Stomach (tissue), 9 donors: ENCODE data around the gene BBOX1. TPM values are rescaled to one million over a fixed set of nuclear protein-coding genes. Genes with fewer than 3 reads are reported as not detected.

Experiments
- DNase-seq, 2 donors: peaks; one replicate each; pipeline versions ENCODE4 v3.0.0 to v3.0.0-alpha.2; 2013 to 2019
- H3K27ac ChIP-seq, 5 donors: fragments of 200-600 bp in 4 of 5; sonication (generic) in 4 of 5; one replicate each; pipeline ENCODE4 v1.5.1; 2013 to 2019; ENCODE audit warnings: mild to moderate bottlenecking in 1 of 5, moderate library complexity in 1 of 5
- H3K27me3 ChIP-seq, 3 donors: fragments of 200-600 bp; sonication (generic); one replicate each; pipeline ENCODE4 v1.5.1; 2017 to 2019; ENCODE audit warnings: mixed run types in 1 of 3
- H3K36me3 ChIP-seq, 4 donors: fragments of 200-600 bp; sonication (generic); 1 replicate in 3 of 4; 2 replicates in 1 of 4; pipeline ENCODE4 v1.5.1; 2016 to 2019
- H3K4me1 ChIP-seq, 4 donors: fragments of 200-600 bp; sonication (generic); one replicate each; pipeline ENCODE4 v1.5.1; 2016 to 2019
- H3K4me3 ChIP-seq, 4 donors: fragments of 200-600 bp; sonication (generic) in 3 of 4; one replicate each; pipeline ENCODE4 v1.5.1; 2016 to 2019; ENCODE audit warnings: mild to moderate bottlenecking in 1 of 4
- H3K9me3 ChIP-seq, 4 donors: fragments of 200-600 bp; sonication (generic); one replicate each; pipeline ENCODE4 v1.5.1; 2016 to 2019
- EP300 ChIP-seq: sonication (generic); formaldehyde crosslinking; IDR thresholded peaks from one replicate; pipeline ENCODE4 v1.6.1; 2017; ENCODE audit warnings: antibody characterized with exemption
- POLR2A ChIP-seq, 4 donors: fragments of 450-650 bp; IDR thresholded peaks; one replicate each; pipeline ENCODE4 v1.6.1; 2016; ENCODE audit warnings: antibody characterized with exemption in 4 of 4, control low read depth in 2 of 4, mild to moderate bottlenecking in 1 of 4, moderate library complexity in 1 of 4
- POLR2AphosphoS5 ChIP-seq, 3 donors: sonication (generic); formaldehyde crosslinking; IDR thresholded peaks; one replicate each; pipeline ENCODE4 v1.6.1; 2016; ENCODE audit warnings: antibody characterized with exemption in 3 of 3
- WGBS, 5 donors: extraction: QIAGEN DNeasy Blood & Tissue Kit in 3 of 5; methylation state at CpG; one replicate each; pipeline versions ENCODE4 v1.1.5 to v1.1.7; 2013 to 2018; 5-methylcytosine and 5-hydroxymethylcytosine counted together
- intact Hi-C: fragments of 100-400 bp; cut with DNase I; formaldehyde crosslinking; loops from one replicate; pipeline ENCODE4 v1.15.1; 2023; ENCODE audit warnings: low total_unique reads
- polyA plus RNA-seq, 3 donors: library from polyadenylated mRNA; stranded (reverse); fragments of 200-250 nt; gene quantifications; one replicate each; pipeline ENCODE4 v1.2.3, GENCODE V29; 2013
- total RNA-seq, 5 donors: library from RNA; depleted of rRNA; stranded (reverse); fragments of >200 nt; gene quantifications; one replicate each; pipeline versions ENCODE4 v1.1.0 to v1.2.3, GENCODE V29; 2014 to 2016
- TF ChIP-seq, protein P1 (sequence below), 7 experiments: fragments of 450-650 bp in 4 of 7; fragments of 200-600 bp in 3 of 7; sonication (generic) in 3 of 7; IDR thresholded peaks; one replicate each; pipeline ENCODE4 v1.5.1; 2016 to 2019; ENCODE audit warnings: antibody characterized with exemption in 7 of 7, control low read depth in 2 of 7, mild to moderate bottlenecking in 1 of 7
- donor health status: healthy with polysubstance abuse.
- donor health status: Bipolar disorder and iron deficiency.
- donor health status: healthy.

BBOX1 gene
- total and polyA plus RNA-seq, 8 donors, result 0.31 to 6.7 (median 3.8) TPM; not detected in 3

DNA sequence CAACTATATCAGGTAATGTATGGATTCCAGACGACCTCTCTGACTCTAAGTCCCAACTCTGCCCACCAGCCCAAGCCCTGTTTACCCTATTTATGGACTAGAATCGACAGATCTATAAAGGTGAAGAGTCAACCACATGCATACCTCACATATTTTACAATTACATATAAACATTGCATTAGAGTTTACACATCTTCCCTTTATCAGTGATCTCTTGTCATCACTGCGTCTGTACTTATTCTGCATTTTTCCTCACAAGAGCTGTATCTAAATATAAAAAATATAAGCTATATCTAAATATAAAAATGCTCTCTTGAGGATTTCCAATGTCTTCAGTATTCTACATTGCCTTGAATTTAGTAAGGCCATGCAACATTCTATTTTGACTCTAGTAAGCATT, 38.2 kb upstream of the BBOX1 start:
- Histone ChIP-seq H3K27ac (no peak overlapping the region), H3K4me1 (no peaks in the 10 kb centered on the region), H3K36me3 (no peaks in the 10 kb centered on the region), H3K4me3 (no peak overlapping the region), H3K27me3 (no peaks in the 10 kb centered on the region), H3K9me3 (no peaks in the 10 kb centered on the region)
- WGBS, 5 donors, result 42 to 67% (median 51%) methylated on average over 3 of the region's 3 CpGs
- DNase-seq, result no peak
- TF ChIP-seq EP300 (no peak), POLR2A (IDR thresholded peaks at IDR 0.05) (no peak), POLR2AphosphoS5 (IDR thresholded peaks at IDR 0.05) (no peak)
- TF ChIP-seq, protein P1, sequence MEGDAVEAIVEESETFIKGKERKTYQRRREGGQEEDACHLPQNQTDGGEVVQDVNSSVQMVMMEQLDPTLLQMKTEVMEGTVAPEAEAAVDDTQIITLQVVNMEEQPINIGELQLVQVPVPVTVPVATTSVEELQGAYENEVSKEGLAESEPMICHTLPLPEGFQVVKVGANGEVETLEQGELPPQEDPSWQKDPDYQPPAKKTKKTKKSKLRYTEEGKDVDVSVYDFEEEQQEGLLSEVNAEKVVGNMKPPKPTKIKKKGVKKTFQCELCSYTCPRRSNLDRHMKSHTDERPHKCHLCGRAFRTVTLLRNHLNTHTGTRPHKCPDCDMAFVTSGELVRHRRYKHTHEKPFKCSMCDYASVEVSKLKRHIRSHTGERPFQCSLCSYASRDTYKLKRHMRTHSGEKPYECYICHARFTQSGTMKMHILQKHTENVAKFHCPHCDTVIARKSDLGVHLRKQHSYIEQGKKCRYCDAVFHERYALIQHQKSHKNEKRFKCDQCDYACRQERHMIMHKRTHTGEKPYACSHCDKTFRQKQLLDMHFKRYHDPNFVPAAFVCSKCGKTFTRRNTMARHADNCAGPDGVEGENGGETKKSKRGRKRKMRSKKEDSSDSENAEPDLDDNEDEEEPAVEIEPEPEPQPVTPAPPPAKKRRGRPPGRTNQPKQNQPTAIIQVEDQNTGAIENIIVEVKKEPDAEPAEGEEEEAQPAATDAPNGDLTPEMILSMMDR (IDR thresholded peaks at IDR 0.05), result no peak
- intact Hi-C loops, result no loop called here

DNA sequence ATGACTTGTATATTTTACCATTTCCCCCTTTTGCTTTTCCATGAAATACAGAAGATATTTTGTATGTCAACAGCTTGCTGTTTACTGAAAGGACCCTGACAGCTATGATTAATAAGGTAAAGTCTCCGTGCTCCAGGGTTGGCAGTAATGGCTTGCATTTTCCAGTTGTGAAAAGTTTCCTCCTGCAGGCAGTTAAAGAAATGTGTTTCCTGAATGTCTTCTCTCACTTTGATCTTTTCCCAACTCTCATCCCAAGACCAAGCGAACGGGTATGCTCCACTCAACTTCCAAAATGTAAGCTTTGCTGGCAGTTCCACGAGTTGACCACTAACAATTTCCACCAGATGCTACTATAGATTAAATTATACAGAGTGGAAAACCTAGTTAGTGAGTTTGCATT, 37.8 kb upstream of the BBOX1 start:
- DNase-seq, result no peak
- Histone ChIP-seq H3K4me3 (no peak overlapping the region), H3K27me3 (no peaks in the 10 kb centered on the region), H3K36me3 (no peaks in the 10 kb centered on the region), H3K4me1 (no peaks in the 10 kb centered on the region), H3K9me3 (no peaks in the 10 kb centered on the region), H3K27ac (no peak overlapping the region)
- intact Hi-C loops, result no loop called here
- WGBS, 5 donors, result 36 to 51% (median 48%) methylated on average over 4 of the region's 4 CpGs
- TF ChIP-seq POLR2AphosphoS5 (IDR thresholded peaks at IDR 0.05) (no peak), EP300 (no peak), POLR2A (IDR thresholded peaks at IDR 0.05) (no peak)
- TF ChIP-seq, protein P1 (IDR thresholded peaks at IDR 0.05), result no peak

DNA sequence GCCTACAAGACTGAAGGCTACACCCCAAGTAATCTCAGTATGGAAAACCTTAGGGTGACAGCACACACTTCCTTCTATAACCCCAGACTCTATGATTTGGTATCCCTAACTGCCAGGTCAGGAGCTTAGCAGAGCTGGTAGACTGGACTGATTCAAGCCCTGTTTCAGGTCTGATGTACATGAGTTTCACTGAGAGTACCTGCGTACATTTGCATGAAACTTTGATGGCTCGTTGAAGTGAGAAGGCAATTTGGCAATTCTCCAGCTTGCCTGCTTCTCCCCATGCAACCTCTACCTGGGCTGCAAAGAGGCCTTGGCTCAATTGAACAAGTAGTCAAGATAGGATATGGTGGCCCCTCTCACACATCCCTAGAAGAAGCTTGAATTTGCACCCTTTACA, 36.5 kb upstream of the BBOX1 start:
- 60 to 90% (median 82%) methylated on average over 2 of the region's 2 CpGs for WGBS, 5 donors
- intact Hi-C loops, result no loop called here
- TF ChIP-seq, protein P1 (IDR thresholded peaks at IDR 0.05), result no peak
- TF ChIP-seq EP300 (no peak), POLR2AphosphoS5 (IDR thresholded peaks at IDR 0.05) (no peak), POLR2A (IDR thresholded peaks at IDR 0.05) (no peak)

DNA sequence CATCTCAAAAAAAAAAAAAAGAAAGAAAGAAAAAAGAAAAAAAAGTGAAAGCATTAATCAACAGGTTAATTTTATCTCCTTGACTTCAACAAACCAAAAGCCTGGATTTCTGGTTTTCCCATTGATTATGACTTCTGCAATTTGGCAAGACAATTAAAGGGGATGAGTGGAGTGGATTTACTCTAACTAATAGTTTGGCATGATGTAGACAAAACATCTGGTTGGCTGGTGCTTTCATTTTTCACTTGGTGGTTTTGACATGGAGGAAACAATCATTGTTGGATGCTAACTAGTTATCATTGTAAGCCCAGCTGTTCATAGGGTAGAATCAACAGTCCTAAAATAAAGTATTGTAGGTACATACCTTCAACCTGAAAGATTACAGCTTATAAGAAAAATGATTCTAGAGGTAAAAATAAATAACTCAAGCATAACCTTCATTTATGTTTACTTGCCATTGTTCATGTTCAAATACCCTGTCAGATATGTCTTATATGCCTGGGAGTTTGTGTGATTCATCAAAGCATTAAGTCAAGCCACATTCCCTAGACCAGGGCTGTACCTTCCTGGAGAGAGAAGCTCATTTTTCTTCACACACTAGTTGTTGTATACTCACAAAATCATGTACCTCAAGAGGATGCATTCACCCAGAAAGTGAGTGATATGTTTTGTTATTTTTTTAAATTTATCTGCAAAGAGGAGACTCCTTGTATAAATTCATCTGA, 31.6 kb upstream of the BBOX1 start:
- H3K9me3 ChIP-seq, result no peaks in the 10 kb centered on the region
- H3K36me3 ChIP-seq, result no peaks in the 10 kb centered on the region
- H3K27ac ChIP-seq, result no peak overlapping the region
- H3K27me3 ChIP-seq, result no peaks in the 10 kb centered on the region
- DNase-seq, result no peak
- peaks cover 0 to 24% (median 7%) of the 10 kb centered on the region in 4 donors for H3K4me1 ChIP-seq
- no peak for TF ChIP-seq POLR2A (IDR thresholded peaks at IDR 0.05)
- TF ChIP-seq POLR2AphosphoS5 (IDR thresholded peaks at IDR 0.05), result no peak
- no peak for TF ChIP-seq EP300
- TF ChIP-seq, protein P1 (IDR thresholded peaks at IDR 0.05), result no peak
- no peak overlapping the region for H3K4me3 ChIP-seq
- intact Hi-C loops, result no loop called here

More for the DNA sequence above, 36.5 kb upstream of the BBOX1 start:
- Histone ChIP-seq H3K27ac (no peak overlapping the region), H3K4me3 (no peak overlapping the region), H3K36me3 (no peaks in the 10 kb centered on the region), H3K4me1 (no peaks in the 10 kb centered on the region), H3K27me3 (no peaks in the 10 kb centered on the region), H3K9me3 (no peaks in the 10 kb centered on the region)
- no peak for DNase-seq
